Right ventricle myocardium inferior (tissue), 1 donor: ENCODE measurements around the gene LMX1B. TPM values are rescaled to one million over a fixed set of nuclear protein-coding genes. Genes with fewer than 3 reads are reported as not detected.
A peak's percentile ranks its signal among the peaks of the same experiment; 100 is the strongest.

Source experiments
- ATAC-seq: fragments of 200-7000 bp; cut with Tn5 transposase; one replicate; pipeline ENCODE4 v1.9.1; 2020; ENCODE audit warnings: mild to moderate bottlenecking, moderate library complexity
- DNase-seq: peaks from one replicate; pipeline ENCODE4 v3.0.0; 2021; ENCODE audit errors: missing footprints
- intact Hi-C: fragments of 100-400 bp; cut with DNase I; formaldehyde crosslinking; loops from one replicate; pipeline ENCODE4 v1.11.0; 2022
- total RNA-seq: library from RNA; stranded (reverse); fragmentation: NEBNext Ultra II Directional; extraction: Animal tissue kit (Norgen Biotek cat#: 25700); gene quantifications from one replicate; pipeline ENCODE4 v1.2.1, GENCODE V29; 2021
- donor health status: DM: no; HTN: yes; CAD: no; lungs with severe emphysema.

The LMX1B gene
- total RNA-seq, 1 donor from 2014 or later, result 1.2 TPM

DNA sequence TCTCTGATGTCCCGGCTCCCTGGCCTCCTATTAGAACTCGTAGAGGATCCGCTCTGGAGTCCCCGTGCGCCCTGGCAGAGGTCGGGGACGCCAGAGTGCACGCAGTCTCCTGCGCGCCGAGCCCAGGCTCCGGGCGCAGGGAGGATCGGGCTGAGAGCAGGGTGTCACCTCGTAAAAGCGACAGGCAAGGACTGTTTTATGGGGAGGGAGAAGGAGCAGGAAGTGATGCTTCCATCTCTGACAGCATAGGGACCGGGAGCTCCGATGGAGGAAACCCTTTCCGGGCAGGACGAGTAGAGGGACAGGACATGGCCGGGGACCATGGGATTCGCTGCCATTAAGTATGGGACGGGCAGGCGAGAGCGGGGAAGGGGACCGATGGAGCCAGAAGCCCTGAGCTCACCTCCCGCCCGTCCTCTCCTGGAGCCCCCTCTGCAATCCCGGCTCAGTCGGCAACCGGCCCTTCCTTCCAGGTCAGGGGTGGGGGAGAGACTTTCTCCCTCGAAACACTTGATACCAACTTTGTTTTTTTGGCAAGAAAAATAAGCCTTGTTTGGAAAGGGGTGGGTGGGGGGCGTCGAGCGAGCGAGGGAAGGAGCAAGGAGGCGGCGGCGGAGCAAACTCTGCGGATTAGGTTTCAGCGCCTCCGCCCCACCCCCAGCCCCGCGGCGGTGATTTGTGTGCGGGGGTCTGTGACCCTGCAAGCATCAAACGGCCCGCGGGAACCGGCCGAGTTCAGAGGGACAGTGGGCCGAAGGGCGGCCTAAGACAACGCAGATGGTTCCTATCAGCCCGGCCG is 12.6 kb downstream of the LMX1B start:
- DNase-seq, result no peak
- peak; percentile 33 for ATAC-seq
- intact Hi-C loops, result no loop called here

DNA sequence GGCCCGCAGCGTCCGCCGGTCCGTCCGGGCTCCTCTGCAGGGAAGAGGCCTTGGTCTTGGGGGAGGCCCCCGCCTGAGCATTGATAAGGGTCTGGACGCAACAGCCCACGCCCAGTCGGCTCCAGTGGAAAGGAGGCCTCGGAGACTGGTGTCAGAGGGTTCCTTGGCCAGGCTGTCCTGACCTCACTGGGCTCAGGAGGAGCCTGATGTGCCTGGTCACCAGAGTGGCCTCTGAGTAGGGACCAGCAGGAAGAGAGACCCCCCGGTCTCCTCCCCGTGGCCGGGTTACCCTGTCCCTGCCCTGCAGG is 13.2 kb downstream of the LMX1B start:
- intact Hi-C loops, result no loop called here
- ATAC-seq (no peak), DNase-seq (no peak)

DNA sequence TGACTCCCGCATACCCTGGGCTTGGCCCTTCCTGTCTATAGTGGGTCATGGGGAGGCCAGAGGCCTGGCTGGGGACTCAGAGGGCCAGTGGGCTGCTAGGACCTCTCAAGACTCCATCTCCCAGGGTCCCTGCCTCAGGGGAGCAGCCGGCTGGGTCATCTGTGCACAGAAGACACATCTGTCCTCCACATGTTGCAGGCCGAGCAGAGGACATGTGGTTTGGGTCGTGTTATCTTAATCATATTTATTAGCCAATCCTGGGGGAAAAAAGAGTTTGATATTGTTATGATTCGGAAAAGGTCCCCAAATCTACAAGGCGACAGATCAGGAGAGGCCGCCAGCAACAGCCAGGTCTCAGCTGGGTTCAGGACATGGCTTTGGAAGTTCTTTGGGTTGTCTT is 14.4 kb downstream of the LMX1B start:
- ATAC-seq (no peak), DNase-seq (no peak)
- intact Hi-C loops, result no loop called here

DNA sequence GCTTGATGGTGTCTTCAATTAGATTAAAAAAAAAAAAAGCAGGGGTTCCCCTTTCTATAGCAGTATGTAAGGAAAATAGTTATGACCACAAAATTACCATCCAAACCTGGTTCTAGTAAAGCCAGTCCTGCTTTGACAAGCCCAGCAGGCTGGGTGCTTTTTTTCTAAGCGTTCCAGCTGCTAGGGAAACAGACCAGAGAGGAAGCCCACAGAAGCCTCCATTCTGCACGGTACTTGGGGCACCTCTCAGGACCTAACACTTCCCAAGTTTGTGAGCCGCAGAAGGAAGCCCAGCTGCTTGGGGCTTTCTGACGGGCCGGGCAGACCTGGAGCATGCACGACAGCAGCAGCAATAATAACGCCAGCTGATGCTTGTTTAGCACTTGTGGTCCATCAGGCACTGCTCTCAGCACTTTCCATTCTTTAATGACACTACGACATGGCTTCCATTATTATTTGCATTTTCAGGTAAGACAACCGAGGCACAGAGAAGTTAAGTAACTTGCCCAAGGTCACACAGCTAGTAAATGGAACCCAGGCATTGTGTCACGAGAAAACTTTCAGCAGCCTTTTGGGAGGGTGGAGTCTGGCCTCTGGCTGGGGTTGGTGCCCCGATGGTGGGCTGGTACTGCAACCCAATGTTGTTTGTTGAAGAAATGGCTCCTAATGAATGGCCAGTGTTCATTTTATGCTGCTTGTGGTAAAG is 15.4 kb downstream of the LMX1B start:
- intact Hi-C loops, result no loop called here
- ATAC-seq, result no peak
- DNase-seq, result no peak

GRCh38 chr9:126630458-126631237 is 16.9 kb downstream of the LMX1B start:
- DNase-seq, result no peak
- intact Hi-C loops, result no loop called here
- ATAC-seq, result no peak

- DNase-seq (no peak), ATAC-seq (no peak)
- intact Hi-C loops, result no loop called here
Observed at GRCh38 chr9:126631254-126631653, 17.5 kb downstream of the LMX1B start.

GRCh38 chr9:126633881-126634558 is 20.3 kb downstream of the LMX1B start:
- ATAC-seq (no peak), DNase-seq (no peak)
- intact Hi-C loops, result no loop called here

GRCh38 chr9:126635061-126635460 is 21.3 kb downstream of the LMX1B start:
- DNase-seq, result no peak
- no peak for ATAC-seq
- intact Hi-C loops, result no loop called here

GRCh38 chr9:126635661-126636439 is 22.1 kb downstream of the LMX1B start:
- ATAC-seq, result no peak
- DNase-seq, result no peak
- intact Hi-C loops, result no loop called here

GRCh38 chr9:126636983-126637798 is 23.5 kb downstream of the LMX1B start:
- ATAC-seq (no peak), DNase-seq (no peak)
- intact Hi-C loops, result no loop called here

GRCh38 chr9:126638571-126639132 is 24.9 kb downstream of the LMX1B start:
- no peak for DNase-seq
- no peak for ATAC-seq
- intact Hi-C loops, result no loop called here

DNA sequence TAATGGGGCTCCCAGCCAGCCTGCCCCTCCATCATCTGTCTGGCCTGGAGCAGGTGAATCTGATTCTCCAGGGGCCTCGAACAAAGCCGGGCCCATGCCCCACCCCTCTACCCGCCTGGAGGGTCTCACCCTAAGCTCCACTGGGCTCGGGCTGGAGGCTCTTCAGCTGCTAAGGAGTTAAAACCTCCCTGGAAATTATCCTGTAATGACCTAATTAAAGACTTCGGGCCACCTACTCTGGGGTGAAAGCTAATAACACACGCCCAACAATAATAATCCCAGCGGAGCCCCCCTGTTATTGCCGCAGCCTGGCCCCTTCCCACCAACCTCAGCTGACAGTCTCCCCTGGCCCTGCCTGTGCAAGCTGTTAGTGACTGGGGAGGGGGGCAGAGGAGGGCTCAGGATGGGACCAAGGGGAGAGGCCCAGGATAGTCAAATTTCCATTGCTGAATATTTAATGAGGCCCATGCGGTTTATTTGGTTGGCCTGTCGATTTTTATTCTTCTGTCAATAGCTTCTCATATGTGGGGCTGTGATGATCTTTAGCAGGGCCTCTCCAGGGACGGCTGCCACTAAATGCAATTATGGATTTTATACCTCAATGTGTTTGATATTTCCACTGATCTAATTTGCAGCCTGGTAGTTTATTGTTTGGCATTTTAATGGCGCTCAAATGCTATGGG is 25.7 kb downstream of the LMX1B start:
- no peak for ATAC-seq
- intact Hi-C loops, result no loop called here
- DNase-seq, result no peak

DNA sequence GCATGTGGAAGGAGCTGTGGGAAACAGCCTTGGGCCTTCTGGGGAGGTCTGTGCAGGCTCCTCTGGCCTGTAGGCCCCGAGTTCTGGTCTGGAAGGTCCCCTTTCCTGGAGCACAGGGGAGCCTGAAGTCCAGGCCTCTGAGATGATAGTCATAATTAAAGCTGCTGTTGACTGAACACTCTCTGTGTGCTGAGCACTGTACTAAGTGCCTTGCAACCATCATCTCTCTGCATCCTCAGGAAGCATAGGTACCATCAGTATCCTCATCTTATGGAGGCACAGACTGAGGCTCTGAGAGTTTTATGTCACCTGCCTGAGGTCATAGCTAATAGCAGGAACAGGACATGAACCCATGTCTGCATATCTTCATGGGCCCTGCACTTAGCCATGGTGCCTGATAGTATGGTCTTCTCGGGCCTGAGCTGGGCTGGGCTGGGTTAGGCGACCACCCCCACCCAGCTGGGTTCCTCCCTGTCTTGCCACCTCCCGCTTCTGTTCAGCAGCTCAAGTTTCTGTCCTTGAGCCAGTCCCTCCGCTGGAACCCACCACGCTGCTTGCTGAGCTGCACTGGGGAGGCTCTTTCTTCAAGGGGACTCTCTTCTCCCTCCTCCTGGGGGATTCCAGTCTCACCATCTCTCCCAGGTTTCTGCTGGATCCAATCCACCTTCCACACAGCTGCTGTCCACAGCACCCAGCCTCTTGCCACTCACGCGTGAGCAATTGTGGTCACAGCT is 27.6 kb downstream of the LMX1B start:
- DNase-seq, result no peak
- intact Hi-C loops, result no loop called here
- ATAC-seq, result no peak

GRCh38 chr9:126642010-126642744 is 28.4 kb downstream of the LMX1B start:
- ATAC-seq, result no peak
- no peak for DNase-seq

DNA sequence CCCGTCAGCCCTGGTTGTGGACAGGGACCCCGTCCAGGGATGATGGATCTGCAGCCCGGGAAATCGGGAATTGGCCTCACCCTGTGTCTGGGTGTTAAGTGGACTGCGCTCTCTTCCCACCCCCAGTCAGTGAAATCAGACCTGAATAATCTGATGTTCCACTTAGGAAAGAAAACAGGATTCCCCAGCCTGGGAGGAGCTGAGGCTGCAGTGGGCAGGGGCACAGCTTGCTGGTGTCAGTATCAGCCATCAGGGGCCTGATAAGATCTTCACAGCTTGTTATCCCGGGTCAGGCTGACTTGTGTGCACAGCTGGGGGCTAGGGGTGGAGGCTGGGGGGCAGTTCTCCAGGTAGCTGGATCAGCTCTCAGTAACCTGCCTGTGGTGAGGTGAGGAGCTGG is 29.1 kb downstream of the LMX1B start:
- DNase-seq (no peak), ATAC-seq (no peak)
- intact Hi-C loops, result no loop called here

More at GRCh38 chr9:126642010-126642744, 28.4 kb downstream of the LMX1B start:
- intact Hi-C loops, result no loop called here
